GM12878 (cell line): ENCODE measurements around the gene GALNT3. TPM values are rescaled to one million over a fixed set of nuclear protein-coding genes. Genes with fewer than 3 reads are reported as not detected.

Source experiments
- ATAC-seq: fragments of 200-7000 bp; cut with Tn5 transposase; 3 replicates; pipeline ENCODE4 v1.9.1; 2020; ENCODE audit warnings: mild to moderate bottlenecking, moderate library complexity
- BruUV-seq: library from RNA; stranded (reverse); fragments of 400-500 nt; replicated peaks from 2 replicates; lab custom pipeline; 2021; lab: Mats Ljungman, UMichigan
- CTCF ChIA-PET: fragments of 300-600 bp; sonication (Branson Sonifier 250); formaldehyde crosslinking; extraction: SDS; loops from one replicate; lab custom pipeline; 2021; ENCODE audit warnings: inconsistent platforms; lab: Yijun Ruan, JAX
- POLR2A ChIA-PET: fragments of 350-600 bp; formaldehyde crosslinking; extraction: SDS; loops from one replicate; lab custom pipeline; 2021; ENCODE audit warnings: inconsistent platforms; lab: Charles Lee
- RAD21 ChIA-PET: fragments of 300-600 bp; sonication (Branson Sonifier 250); formaldehyde crosslinking; loops from one replicate; lab custom pipeline; 2023; ENCODE audit warnings: antibody characterized with exemption; ENCODE audit not compliant: unreplicated experiment; lab: Charles Lee
- SMC1A ChIA-PET: fragments of 300-600 bp; sonication (Branson Sonifier 250); formaldehyde crosslinking; loops from one replicate; lab custom pipeline; 2023; ENCODE audit not compliant: unreplicated experiment, uncharacterized antibody; lab: Charles Lee
- DNase-seq: peaks from one replicate; pipeline ENCODE4 v3.0.0-alpha.2; 2011; ENCODE audit warnings: low read depth, low spot score
- FAIRE-seq: peaks from 3 replicates; lab custom pipeline; 2011; peaks lifted over from hg19 to GRCh38; lab: Jason Lieb, UNC
- H2AFZ ChIP-seq: 2 replicates; pipeline ENCODE4 v1.6.0; 2011; ENCODE audit warnings: low read depth, low read length, control low read depth; ENCODE audit not compliant: control insufficient read depth
- H3K27ac ChIP-seq: 2 replicates; pipeline ENCODE4 v1.5.1; 2011; ENCODE audit warnings: control low read depth; ENCODE audit not compliant: control insufficient read depth, insufficient read depth
- H3K27me3 ChIP-seq, 2 experiments: replicated peaks in 1 of 2; 2 replicates each; pipeline versions ENCODE4 v1.6.0 to v1.6.1; 2011; ENCODE audit warnings: low read length in 1 of 2; ENCODE audit not compliant: control insufficient read depth in 2 of 2, insufficient read depth in 2 of 2
- H3K36me3 ChIP-seq, 2 experiments: 2 replicates each; pipeline ENCODE4 v1.5.1; 2011; ENCODE audit warnings: low read length in 1 of 2; ENCODE audit not compliant: control insufficient read depth in 2 of 2, insufficient read depth in 2 of 2
- H3K4me1 ChIP-seq: 2 replicates; pipeline ENCODE4 v1.6.1; 2011; ENCODE audit warnings: mild to moderate bottlenecking, low read length, moderate library complexity, mixed read lengths; ENCODE audit not compliant: control insufficient read depth, insufficient read depth
- H3K4me2 ChIP-seq: 2 replicates; pipeline ENCODE4 v1.6.0; 2011; ENCODE audit warnings: control low read depth; ENCODE audit not compliant: control insufficient read depth, insufficient read depth
- H3K4me3 ChIP-seq: fragments of 200-600 bp; sonication (generic); 2 replicates; pipeline ENCODE4 v1.5.1; 2016
- H3K79me2 ChIP-seq: 2 replicates; pipeline ENCODE4 v1.6.0; 2011; ENCODE audit warnings: low read length; ENCODE audit not compliant: control insufficient read depth, insufficient read depth
- H3K9ac ChIP-seq: 2 replicates; pipeline ENCODE4 v1.8.0; 2011; ENCODE audit warnings: low read length, control low read depth, mixed read lengths; ENCODE audit not compliant: control insufficient read depth, insufficient read depth
- H3K9me3 ChIP-seq: replicated peaks from 3 replicates; pipeline ENCODE4 v1.5.1; 2011; ENCODE audit warnings: mild to moderate bottlenecking, low read length; ENCODE audit not compliant: control insufficient read depth, insufficient read depth
- H4K20me1 ChIP-seq: 2 replicates; pipeline ENCODE4 v1.6.0; 2011; ENCODE audit not compliant: control insufficient read depth, insufficient read depth
- BHLHE40 ChIP-seq, 2 experiments: fragments of 450-650 bp in 1 of 2; IDR thresholded peaks; 2 replicates each; pipeline ENCODE4 v1.6.1; 2011 to 2017; ENCODE audit warnings: low read depth in 2 of 2, borderline replicate concordance in 1 of 2, improper control_type of control experiment in 1 of 2, low read length in 1 of 2, mild to moderate bottlenecking in 1 of 2
- CHD2 ChIP-seq: IDR thresholded peaks from 2 replicates; pipeline ENCODE4 v1.6.1; 2011; ENCODE audit warnings: low read depth, low read length, improper control_type of control experiment, borderline replicate concordance
- ESRRA ChIP-seq: IDR thresholded peaks from 2 replicates; pipeline ENCODE4 v1.6.1; 2012; ENCODE audit warnings: mild to moderate bottlenecking, low read length, improper control_type of control experiment
- JUND ChIP-seq: IDR thresholded peaks from 2 replicates; pipeline ENCODE4 v1.6.1; 2012; ENCODE audit warnings: low read depth, mild to moderate bottlenecking, low read length, improper control_type of control experiment, moderate library complexity
- KLF5 ChIP-seq: fragments of 450-650 bp; IDR thresholded peaks from 2 replicates; pipeline ENCODE4 v1.6.1; 2014; ENCODE audit warnings: mild to moderate bottlenecking; ENCODE audit not compliant: partially characterized antibody
- MYB ChIP-seq: fragments of 150-350 bp; IDR thresholded peaks from 2 replicates; pipeline ENCODE4 v1.6.1; 2014; ENCODE audit warnings: mild to moderate bottlenecking, low read depth, low read length, borderline replicate concordance
- NR2F1 ChIP-seq: fragments of 450-650 bp; conservative IDR thresholded peaks from 2 replicates; pipeline ENCODE4 v1.6.1; 2017; ENCODE audit warnings: mild to moderate bottlenecking
- PKNOX1 ChIP-seq: fragments of 450-650 bp; IDR thresholded peaks from 2 replicates; pipeline ENCODE4 v1.6.1; 2016; ENCODE audit warnings: mild to moderate bottlenecking
- RELA ChIP-seq: fragments of 450-650 bp; IDR thresholded peaks from 2 replicates; pipeline ENCODE4 v1.8.0; 2014; ENCODE audit warnings: borderline replicate concordance; ENCODE audit not compliant: partially characterized antibody
- RFX5 ChIP-seq: IDR thresholded peaks from 2 replicates; pipeline ENCODE4 v1.6.1; 2011; ENCODE audit warnings: low read depth, low read length, improper control_type of control experiment
- SMAD1 ChIP-seq: fragments of 450-650 bp; IDR thresholded peaks from 2 replicates; pipeline ENCODE4 v1.6.1; 2018; ENCODE audit warnings: mild to moderate bottlenecking, low read depth; ENCODE audit not compliant: partially characterized antibody
- TCF12 ChIP-seq: IDR thresholded peaks from 2 replicates; pipeline ENCODE4 v1.6.1; 2011; ENCODE audit warnings: low read depth, mild to moderate bottlenecking, low read length
- ZNF274 ChIP-seq: IDR thresholded peaks from one replicate; pipeline ENCODE4 v1.8.0; 2011; ENCODE audit not compliant: insufficient read length, insufficient read depth
- ZNF384 ChIP-seq: IDR thresholded peaks from 2 replicates; pipeline ENCODE4 v1.6.1; 2012; ENCODE audit warnings: low read depth, mild to moderate bottlenecking, low read length, improper control_type of control experiment, borderline replicate concordance
- ZNF622 ChIP-seq: fragments of 450-650 bp; IDR thresholded peaks from 2 replicates; pipeline ENCODE4 v1.6.1; 2017; ENCODE audit warnings: mild to moderate bottlenecking, inconsistent platforms
- WGBS: methylation state at CpG from one replicate; pipeline ENCODE4 v1.1.6; 2016; ENCODE audit warnings: low lambda C conversion rate; ENCODE audit not compliant: insufficient replicate concordance, insufficient coverage; ENCODE audit errors: missing lambda C conversion rate; 5-methylcytosine and 5-hydroxymethylcytosine counted together
- in situ Hi-C: fragments of 300-500 bp; cut with MboI; formaldehyde crosslinking; loops from 9 replicates; pipeline ENCODE4 v1.14.3; 2018; ENCODE audit warnings: mixed read lengths
- intact Hi-C: fragments of 100-400 bp; cut with micrococcal nuclease; formaldehyde crosslinking; loops from one replicate; pipeline ENCODE4 v1.14.2; 2022; ENCODE audit not compliant: unreplicated experiment
- polyA plus RNA-seq, 11 experiments: library from polyadenylated mRNA; depleted of rRNA in 4 of 11; unstranded in 6 of 11; stranded (reverse) in 5 of 11; fragments of >200 nt; fragmentation: Nextera tagmentation in 4 of 11; fragmentation: Illumina TruSeq in 1 of 11; extraction: Ambion mirVana in 4 of 11; extraction: Trizol in 1 of 11; gene quantifications; 1 replicate in 1 of 11; 2 replicates in 10 of 11; pipeline versions ENCODE4 v1.2.1 to v1.2.3, GENCODE V29; 2011 to 2016; ENCODE audit warnings: inconsistent platforms in 2 of 11, missing spikeins in 2 of 11, low read depth in 1 of 11
- total RNA-seq, 4 experiments: library from RNA; depleted of rRNA in 3 of 4; stranded (reverse); fragments of >200 nt in 3 of 4; fragmentation: Illumina TruSeq in 1 of 4; extraction: Trizol in 1 of 4; gene quantifications; 2 replicates each; pipeline versions ENCODE4 v1.2.1 to v1.2.3, GENCODE V29; 2013 to 2021
- TF ChIP-seq, protein P1 (sequence below): fragments of 450-650 bp; IDR thresholded peaks from 2 replicates; pipeline ENCODE4 v1.6.1; 2017; ENCODE audit warnings: antibody characterized with exemption, mild to moderate bottlenecking, moderate library complexity

The GALNT3 gene
- total and polyA plus RNA-seq, 10 of the 15 experiments (the other 5 are each of a cell fraction or from before 2014, with no cell fraction given) = 0.53 to 3.7 (median 1.1) TPM

GRCh38 chr2:165801176-165801575, 7.1 kb upstream of the GALNT3 start:
- DNase-seq = no peak
- intact Hi-C loops = no loop called here
- Histone ChIP-seq H3K4me3 (no peak overlapping the region), H3K27me3 (no peaks in the 10 kb centered on the region)
- BruUV-seq = no TSS peak
- WGBS = 46% methylated on average over 3 of the region's 3 CpGs
- TF ChIP-seq, protein P1, sequence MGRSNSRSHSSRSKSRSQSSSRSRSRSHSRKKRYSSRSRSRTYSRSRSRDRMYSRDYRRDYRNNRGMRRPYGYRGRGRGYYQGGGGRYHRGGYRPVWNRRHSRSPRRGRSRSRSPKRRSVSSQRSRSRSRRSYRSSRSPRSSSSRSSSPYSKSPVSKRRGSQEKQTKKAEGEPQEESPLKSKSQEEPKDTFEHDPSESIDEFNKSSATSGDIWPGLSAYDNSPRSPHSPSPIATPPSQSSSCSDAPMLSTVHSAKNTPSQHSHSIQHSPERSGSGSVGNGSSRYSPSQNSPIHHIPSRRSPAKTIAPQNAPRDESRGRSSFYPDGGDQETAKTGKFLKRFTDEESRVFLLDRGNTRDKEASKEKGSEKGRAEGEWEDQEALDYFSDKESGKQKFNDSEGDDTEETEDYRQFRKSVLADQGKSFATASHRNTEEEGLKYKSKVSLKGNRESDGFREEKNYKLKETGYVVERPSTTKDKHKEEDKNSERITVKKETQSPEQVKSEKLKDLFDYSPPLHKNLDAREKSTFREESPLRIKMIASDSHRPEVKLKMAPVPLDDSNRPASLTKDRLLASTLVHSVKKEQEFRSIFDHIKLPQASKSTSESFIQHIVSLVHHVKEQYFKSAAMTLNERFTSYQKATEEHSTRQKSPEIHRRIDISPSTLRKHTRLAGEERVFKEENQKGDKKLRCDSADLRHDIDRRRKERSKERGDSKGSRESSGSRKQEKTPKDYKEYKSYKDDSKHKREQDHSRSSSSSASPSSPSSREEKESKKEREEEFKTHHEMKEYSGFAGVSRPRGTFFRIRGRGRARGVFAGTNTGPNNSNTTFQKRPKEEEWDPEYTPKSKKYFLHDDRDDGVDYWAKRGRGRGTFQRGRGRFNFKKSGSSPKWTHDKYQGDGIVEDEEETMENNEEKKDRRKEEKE = no peak
- no peak for TF ChIP-seq KLF5
- no peak for TF ChIP-seq ESRRA
- no peak for TF ChIP-seq BHLHE40 (IDR thresholded peaks at IDR 0.05; ENCODE audit: borderline replicate concordance in 1 of 2, low read depth in 2 of 2, low read length in 1 of 2)
- no peak for TF ChIP-seq PKNOX1
- TF ChIP-seq RFX5 = no peak
- no peak for TF ChIP-seq SMAD1
- TF ChIP-seq MYB = no peak
- no peak for TF ChIP-seq NR2F1
- no peak for TF ChIP-seq JUND
- no peak for TF ChIP-seq ZNF384
- TF ChIP-seq ZNF274 = no peak
- no peak for TF ChIP-seq RELA
- TF ChIP-seq CHD2 = no peak
- no peak for TF ChIP-seq TCF12
- no peak for TF ChIP-seq ZNF622
- TF ChIP-seq, all 136 proteins: peak for 0
- Histone ChIP-seq H4K20me1 (no peaks in the 10 kb centered on the region), H3K27ac (no peak overlapping the region), H3K36me3 (no peaks in the 10 kb centered on the region), H3K4me2 (no peak overlapping the region), H3K4me1 (no peaks in the 10 kb centered on the region), H3K9me3 (no peaks in the 10 kb centered on the region), H3K79me2 (no peaks in the 10 kb centered on the region), H2AFZ (no peak overlapping the region), H3K9ac (no peak overlapping the region)
- in situ Hi-C loops = no loop called here
- RAD21 ChIA-PET = no interaction called here
- CTCF ChIA-PET = interaction anchor here (1.0 kb wide), 1 partner anchor 19 kb away, joined by 4 read pairs; no protein-coding TSS in a partner anchor
- SMC1A ChIA-PET = interaction anchor here (1.0 kb wide), 1 partner anchor 23 kb away, joined by 4 read pairs; no protein-coding TSS in a partner anchor
- FAIRE-seq (no peak), ATAC-seq (no peak)
- POLR2A ChIA-PET = no interaction called here
